HG03196 (cell line): ENCODE data around the gene RYR2.
"Not testable (repeated sequence)": the region's sequence is repeated elsewhere in the genome, so short reads cannot be mapped to it uniquely, and the experiment has no call there.

ENCODE experiments used
- ATAC-seq: cut with Tn5 transposase; IDR thresholded peaks from one replicate; pipeline ENCODE4 v1.9.1; 2021; ENCODE audit not compliant: unreplicated experiment

Gene RYR2

DNA sequence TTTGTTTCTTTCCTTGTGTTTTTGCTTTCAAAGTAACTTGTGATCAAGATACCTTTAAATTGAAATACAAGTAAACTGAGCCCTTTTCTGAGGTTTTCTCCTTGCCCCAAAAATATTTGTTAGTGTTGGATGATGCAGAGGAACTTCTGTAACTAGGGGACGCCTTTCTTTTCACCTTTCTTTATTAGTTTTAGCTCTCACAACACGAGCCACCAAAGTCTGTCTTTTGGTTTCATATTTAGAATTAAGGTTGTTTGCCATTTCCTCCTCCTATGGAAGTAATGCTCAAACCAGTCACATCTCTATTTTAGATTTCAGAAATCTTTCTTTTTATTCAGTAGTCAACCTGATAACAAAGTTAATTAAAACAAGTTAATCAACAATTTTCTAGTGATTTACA, 727.9 kb downstream of the RYR2 start:
- no peak for ATAC-seq

DNA sequence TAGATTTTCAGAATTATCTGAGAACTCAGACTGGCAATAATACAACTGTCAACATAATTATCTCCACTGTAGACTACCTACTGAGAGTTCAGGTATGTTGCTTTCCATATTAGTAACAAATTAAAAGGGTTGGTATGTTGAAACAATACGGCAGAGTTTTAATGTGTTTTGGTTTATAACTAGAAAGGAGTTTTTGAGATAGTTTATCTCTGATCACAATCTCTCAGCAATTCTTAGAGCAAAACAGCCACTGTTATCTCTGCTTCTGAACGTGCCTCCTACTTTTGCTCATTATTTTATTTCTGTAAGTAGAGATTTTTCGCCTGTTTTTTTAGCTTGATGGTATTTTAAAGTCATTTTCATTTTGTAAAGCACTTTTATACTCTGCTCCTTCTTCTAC, 730.0 kb downstream of the RYR2 start:
- ATAC-seq, result no peak

DNA sequence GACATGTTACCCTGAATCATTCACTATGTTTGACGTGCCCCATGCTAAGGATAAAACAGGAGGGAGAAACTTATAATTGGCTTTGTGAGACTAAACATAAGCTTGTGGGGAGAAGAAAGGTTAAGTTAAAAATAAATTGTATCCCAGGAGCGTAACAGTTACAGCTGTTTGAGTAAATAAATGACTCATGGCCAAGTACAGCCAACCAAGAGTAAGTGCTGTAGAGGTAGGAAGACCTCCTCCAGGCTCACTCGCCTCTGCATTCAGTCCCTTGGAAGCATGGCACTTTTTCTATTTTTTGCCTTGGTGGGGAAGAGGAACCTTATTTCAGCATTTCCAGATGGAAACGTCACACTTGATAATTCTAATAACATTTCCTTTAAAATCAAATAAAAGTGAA, 732.3 kb downstream of the RYR2 start:
- no peak for ATAC-seq

DNA sequence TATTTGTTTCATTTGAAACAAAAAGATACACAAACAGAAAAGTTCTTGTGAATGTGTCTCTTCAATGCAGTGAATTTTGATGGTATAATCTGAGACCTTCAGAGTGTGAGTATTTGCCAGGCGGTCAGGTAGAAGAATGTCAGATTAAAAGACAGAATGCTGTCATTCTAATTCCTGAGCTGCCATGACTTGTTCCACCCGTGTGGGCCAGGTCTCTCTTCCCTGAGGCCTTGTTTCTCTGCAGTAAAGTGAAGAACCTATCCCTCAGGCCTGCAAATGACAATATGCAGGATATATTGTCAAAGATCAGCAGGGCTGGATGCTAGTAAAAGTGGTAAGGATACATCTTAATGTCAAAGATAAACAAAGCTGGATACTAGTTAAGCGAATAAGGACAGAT, 737.4 kb downstream of the RYR2 start:
- ATAC-seq, result no peak

DNA sequence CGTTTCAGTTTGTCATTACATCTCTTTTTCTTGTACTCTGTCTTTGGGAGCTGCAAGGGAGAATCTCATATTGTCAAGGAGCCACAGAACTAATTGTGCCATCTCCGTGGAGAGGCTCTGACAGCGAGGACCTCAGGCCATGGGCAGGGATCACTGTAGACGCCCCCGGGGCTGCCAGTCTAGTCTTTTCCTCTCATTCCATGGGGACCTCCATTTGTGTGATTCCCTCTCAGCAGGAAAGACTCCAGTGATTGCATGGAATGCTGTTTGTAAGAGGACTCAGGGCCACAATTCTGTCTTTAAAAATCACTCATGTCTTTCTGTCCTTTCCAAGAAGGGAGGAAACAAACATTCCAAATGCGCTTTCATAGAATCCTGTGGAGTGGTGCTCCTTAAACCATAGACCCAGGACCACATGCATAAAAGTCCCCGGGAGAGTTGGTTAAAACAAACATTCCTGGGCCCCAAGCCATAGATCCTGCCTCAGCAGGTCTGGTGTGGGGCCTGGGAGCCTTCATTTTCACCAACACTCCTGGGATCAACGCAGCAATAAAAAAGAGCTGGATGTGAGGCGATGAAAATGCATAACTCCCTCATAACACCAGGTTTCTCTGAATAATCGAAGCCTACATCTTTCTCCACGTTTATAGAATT, 744.2 kb downstream of the RYR2 start:
- ATAC-seq, result no peak

DNA sequence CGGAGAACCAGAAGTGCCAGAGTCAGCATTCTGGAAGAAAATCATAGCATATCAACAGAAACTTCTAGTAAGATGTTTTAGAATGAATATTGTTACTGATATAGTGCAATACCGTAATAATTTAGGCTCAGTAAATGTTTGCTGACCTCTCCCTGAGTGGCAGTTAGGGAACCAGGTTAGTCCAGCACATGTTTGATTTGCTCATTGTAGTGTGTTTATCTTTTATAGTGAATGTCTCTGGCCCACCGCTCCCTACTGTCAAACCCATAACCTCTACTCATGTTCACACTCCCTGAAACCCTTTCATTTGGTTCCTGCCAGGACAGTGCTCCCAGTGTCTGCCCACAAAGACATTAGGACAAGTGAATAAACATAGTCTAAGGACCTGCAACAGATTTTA, 746.1 kb downstream of the RYR2 start:
- no peak for ATAC-seq

DNA sequence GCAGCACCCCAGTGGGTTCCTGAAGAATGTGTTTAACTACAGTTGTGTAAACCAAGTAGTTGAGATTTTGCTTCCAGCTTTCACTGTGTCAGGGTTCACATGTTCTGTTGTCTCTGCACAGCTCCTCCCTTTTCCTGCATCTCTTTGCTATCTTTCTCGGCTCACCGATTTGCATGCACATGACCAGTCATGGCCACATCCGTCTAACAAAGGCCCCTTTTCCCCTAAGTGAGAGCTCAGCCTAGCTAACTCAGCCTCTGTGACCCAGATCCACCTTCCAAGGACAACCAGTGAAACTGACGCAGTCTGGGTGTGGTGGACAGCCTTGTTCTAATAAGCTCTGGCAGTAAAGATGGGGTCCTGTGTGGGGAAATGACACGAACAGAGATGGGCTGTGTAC, 747.6 kb downstream of the RYR2 start:
- ATAC-seq, result no peak

DNA sequence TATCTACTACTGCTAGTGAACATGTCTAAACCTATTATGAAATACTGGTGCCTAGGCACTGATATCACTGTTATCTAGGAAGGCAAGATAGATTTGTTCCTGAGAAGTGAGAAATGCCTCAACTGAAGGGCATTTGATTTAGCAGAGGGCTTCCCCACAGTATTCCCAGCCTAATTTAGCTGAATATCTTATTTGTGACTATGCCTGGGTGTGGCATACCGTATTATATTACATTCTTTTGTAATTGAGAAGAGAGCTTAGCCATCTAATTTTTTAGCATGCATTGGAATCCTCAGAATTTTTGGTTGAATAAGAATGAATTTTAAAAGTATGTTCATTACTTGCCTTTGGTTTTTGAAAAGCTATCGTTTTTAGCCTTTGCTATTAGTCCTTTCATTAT, 749.6 kb downstream of the RYR2 start:
- no peak for ATAC-seq

DNA sequence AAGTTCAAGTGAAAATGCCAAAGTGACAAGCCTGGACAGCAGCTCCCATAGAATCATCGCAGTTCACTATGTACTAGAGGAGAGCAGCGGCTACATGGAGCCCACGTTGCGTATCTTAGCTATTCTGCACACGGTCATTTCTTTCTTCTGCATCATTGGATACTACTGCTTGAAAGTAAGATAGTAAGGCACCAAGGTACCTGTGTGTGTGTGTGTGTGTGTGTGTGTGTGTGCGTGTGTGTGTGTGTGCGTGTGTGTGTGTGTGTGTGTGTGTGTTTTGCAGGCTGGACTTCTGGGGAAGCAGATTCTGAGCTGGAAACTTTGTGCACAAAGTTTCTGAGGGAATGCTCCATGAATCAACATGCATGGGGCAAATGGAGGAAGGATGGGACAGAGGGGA, 750.2 kb downstream of the RYR2 start:
- no peak for ATAC-seq

DNA sequence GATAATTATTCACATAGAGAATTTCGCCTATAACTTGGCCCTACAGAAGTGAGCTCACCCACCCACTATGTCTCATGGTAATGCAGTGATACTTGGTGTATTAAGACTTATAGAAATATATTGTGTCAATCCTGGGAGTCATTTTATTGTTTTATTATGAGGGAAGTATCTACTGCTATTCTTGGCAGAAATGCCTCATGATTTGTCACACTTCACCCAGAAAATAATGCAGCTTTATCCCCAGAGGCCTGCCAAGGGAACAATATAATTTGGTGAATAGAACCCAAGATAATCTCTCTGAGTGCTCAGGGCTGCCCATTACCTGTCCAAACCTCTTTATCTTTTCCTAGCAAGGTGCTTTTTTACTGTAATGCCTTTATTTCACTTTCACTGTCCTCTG, 750.7 kb downstream of the RYR2 start:
- ATAC-seq, result no peak

DNA sequence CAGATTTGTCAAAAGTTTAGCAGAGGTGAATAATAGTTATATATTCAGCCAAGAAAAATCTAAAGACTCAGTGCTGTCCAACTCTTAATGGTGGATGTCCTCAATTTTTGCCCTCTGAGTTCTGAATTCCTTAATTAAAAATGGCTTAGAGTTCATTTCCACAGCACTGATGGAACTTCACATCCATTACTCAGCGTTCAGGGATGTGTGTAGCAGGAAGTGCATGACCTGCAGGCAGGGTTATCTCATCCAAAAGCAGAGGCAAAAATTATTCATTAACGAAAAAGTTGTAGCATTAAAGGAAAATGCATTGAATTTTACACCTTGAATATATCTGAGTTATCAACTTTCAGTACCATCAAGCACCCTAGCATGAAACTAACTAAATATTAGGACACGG, 752.1 kb downstream of the RYR2 start:
- no peak for ATAC-seq

DNA sequence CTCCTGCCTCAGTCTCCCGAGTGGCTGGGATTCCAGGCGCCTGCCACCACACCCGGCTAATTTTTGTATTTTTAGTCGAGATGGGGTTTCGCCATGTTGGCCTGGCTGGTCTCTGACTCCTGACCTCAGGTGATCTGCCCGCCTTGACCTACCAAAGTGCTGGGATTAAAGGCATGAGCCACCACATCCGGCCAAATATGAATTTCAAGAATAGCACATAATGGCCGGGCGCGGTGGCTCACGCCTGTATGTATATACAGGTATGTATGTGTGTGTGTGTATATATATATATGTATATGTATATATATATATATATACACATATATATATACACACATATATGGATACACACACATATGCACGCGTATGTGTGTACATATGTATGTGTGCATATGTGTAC, 753.6 kb downstream of the RYR2 start:
- ATAC-seq, result no peak

DNA sequence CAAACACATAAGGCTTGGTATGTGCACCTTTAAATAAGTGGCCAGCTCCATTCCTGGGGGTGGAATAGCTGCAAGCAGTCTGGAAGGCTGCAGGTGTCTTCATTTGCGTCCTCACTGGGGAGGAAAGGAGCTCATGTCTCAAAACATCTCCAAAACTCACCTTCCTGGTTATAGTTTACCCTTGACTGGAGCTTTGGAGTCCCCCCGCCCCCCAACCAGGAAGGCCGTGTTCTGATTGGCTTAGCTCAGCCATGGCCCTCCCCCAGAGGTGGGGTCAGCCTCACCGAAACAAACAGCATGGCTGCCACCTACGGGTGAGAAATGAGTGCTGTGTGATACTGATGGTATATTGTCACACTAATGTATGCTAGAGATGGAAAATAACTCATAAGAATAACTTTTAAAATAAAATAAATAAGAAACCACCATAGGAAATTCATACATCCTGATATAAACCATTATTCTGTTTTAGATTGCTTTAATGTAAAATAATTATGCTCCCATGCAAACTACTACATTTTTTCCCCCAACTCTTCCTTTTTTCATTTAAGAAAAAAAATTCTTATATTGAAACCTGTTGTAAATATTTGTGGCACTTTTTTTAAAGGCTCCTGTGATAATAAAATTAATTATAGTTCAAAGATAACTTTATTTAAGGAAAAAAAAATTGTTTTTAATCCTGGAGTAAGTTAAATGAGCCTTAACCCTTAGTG, 757.9 kb downstream of the RYR2 start:
- ATAC-seq, result peak; percentile 87

DNA sequence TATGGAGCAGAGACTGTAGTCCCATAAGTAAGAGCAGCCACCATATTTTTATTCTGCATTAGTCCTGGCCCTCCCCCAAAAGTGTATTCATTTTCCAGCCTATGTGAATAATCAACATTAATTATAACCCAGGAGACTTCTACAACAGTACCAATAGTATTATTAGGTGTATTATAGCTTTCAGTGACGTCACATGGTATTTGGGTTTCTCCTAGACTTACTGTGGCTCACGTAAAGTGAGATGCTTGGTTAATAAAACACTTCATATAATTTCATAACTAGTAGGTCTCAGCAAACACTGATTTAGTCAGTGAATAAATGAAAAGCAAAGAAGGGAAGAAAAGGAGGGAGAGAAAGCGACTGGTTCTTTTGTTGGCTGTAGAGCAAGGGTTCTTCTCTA, 762.5 kb downstream of the RYR2 start:
- ATAC-seq, result no peak

DNA sequence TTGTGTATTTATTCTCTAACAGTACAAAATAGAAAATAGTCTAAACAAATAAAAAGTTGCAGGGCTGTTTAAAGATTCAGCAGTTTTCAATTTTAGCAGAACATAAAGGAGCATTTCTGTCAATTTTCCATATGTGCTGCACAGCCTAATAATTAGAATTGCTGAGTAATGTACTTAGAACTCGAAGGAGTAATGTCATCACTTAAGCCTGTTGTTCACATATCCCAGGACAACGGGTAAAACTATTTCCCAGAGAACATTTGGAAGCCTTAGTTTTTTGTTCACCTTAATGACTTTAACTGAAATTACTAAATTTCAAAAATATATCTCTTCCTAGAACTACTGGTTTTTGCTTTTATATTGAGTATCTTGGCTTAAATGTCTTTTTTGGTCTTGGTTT, 767.1 kb downstream of the RYR2 start:
- ATAC-seq, result no peak

DNA sequence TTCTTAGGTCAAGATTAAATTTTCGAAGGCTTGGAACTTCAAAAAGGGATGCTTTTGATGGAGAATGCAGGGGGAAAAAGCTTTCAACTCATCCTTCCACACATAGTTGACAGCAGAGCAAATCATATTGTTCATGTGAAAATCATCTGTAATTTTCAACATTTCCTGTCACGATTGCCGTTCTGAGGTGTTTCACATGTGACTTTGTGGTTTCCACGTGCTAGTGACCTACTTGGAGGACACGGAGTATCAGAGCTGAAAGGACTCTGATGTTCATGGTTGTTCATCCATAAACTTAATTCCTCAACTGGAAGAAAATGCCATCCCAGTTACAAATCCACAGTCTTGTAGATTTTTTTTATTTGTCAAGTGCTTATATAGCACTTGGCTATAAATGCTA, 769.6 kb downstream of the RYR2 start:
- ATAC-seq, result no peak

DNA sequence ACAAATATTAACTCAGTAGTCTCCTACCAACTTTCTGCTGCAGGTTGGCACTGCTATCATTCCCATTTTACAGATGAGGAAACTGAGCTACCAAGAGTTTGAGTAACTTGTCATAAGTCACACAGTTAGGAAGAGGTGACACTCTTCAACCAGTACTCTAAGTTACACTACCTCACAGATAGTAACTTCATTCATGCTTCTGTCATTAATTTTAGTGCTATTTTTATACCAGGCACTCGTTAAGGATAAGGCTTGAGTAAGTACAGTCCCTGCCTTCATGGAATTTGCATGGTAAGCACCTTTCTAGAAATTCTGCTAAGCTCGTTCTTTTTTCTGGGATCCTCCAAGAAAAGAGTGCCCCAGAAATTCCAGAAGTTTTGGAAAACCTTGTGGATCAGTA, 770.1 kb downstream of the RYR2 start:
- no peak for ATAC-seq

DNA sequence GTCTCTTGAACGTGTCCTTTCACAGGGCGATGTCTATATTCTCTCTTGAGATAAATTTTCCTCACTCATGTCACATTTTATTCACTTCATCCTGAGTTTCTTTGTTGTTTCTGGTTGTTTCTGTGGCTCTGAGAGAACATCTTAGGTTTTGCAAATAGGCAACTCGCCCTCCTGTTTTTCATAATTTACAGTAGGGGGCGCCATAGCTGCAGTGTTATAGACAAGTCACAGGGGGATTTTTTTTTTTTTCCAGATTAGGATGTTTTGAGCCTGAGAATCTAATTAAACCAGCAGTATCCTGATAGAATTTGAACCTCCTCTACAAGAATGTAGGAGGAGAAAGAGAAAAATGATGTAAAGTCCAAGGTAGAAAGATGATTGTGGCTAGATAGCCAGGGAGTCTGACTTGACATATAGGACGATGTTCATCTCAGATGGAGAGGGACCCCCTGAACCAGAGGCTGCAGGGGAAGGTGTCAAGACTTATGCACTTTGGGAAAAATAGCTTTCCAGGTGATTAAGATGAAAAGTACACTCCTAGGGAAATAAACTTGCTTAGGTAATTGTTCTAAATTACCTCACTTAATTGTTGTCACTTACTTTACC, 772.4 kb downstream of the RYR2 start:
- no peak for ATAC-seq

DNA sequence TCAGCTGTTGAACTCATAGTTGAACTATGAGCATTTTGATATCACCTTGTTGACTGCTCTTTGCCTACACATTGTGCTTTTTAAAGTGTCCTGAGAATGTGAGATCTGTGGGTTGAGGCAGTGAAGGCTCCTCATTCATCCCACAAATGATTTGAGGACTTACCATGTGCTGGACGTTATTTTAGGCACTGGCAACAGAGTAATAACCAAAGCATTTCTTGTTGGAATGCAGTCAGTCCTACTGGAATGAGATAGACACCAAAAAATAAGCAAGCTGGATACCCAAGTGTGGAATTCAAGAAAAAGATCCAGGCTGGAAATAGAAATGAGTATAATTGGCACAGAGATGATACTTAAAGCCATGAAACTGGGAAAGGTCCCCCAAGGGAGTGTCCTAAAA, 775.3 kb downstream of the RYR2 start:
- ATAC-seq, result no peak

DNA sequence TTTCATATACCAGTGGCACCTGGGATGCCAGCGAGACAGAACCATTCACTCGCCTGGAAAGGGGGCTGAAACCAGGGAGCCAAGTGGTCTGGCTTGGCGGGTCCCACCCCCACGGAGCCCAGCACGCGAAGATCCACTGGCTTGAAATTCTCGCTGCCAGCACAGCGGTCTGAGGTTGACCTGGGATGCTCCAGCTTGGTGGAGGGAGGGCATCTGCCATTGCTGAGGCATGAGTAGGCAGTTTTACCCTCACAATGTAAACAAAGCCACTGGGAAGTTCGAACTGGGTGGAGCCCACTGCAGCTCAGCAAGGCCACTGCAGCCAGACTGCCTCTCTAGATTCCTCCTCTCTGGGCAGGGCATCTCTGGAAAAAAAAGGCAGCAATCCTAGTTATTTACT, 778.6 kb downstream of the RYR2 start:
- not testable (repeated sequence) for ATAC-seq

DNA sequence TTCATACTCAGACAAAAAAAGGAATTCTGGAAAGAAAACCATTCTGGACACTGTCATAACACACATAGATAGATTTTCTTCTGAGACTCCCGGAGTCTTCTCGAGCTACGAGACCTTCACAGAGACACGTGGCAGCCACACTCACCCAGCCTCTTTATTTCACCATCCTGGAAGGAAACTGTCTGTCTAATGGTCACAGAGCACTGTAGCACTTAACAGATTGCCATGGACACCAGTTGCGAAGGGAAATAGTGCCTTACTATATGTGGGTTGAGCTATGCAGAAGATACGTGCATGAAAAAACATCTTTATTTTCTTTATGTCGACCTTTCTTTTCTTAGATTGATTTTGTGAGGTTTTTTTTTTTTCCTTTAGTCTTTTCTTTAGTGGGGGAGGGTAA, 790.9 kb downstream of the RYR2 start:
- ATAC-seq, result no peak

DNA sequence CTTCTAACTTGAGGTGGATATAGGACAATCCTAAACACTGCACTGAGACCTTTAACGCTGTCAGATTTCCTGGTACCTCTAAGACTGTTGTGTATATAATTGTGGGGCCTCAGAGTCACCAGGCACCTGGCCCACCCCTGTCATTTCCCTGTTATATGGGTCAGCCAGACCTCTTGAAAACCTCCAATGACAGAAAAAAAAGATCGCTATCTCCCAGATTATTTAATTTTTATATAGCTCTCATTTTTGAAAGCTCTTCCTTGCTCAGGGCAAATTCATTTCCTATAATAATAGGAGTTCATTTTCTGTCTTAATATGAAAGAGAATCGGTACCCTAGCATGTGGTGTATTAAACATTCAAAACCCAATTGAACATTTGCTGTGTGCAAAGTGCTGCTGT, 792.1 kb downstream of the RYR2 start:
- no peak for ATAC-seq

DNA sequence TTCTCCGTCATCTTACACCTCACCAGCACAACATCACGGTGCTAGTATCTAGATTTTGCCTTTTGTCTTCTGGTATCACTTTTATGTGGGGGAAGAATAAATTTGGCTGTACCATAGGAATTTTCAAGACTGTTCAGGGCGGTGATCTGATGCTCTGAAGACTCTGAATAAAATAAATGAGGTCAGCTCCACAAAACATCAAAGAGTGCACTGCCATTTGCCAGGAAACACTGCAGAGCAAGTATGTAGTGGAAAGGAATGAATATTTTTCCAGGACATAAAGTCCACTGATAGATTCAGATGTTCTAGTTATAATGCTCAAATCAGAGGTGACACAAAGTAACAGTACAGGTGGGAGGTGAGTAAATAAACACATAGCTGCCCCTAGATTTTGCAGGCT, 792.5 kb downstream of the RYR2 start:
- ATAC-seq, result no peak
